ACHN (cell line): ENCODE data around the gene DMRTA2.
"Not testable (repeated sequence)": the region's sequence is repeated elsewhere in the genome, so short reads cannot be mapped to it uniquely, and the experiment has no call there.

Experiments used
- DNase-seq: peaks from one replicate; pipeline ENCODE4 v3.0.0-alpha.2; 2015
- in situ Hi-C: cut with HindIII; loops from 2 replicates; pipeline ENCODE4 v1.10.0; 2017; ENCODE audit warnings: low sequenced_read_pairs, low pct_ligation_motif_present, low pct_unique_long_range_greater_than_20kb

The DMRTA2 gene

DNA sequence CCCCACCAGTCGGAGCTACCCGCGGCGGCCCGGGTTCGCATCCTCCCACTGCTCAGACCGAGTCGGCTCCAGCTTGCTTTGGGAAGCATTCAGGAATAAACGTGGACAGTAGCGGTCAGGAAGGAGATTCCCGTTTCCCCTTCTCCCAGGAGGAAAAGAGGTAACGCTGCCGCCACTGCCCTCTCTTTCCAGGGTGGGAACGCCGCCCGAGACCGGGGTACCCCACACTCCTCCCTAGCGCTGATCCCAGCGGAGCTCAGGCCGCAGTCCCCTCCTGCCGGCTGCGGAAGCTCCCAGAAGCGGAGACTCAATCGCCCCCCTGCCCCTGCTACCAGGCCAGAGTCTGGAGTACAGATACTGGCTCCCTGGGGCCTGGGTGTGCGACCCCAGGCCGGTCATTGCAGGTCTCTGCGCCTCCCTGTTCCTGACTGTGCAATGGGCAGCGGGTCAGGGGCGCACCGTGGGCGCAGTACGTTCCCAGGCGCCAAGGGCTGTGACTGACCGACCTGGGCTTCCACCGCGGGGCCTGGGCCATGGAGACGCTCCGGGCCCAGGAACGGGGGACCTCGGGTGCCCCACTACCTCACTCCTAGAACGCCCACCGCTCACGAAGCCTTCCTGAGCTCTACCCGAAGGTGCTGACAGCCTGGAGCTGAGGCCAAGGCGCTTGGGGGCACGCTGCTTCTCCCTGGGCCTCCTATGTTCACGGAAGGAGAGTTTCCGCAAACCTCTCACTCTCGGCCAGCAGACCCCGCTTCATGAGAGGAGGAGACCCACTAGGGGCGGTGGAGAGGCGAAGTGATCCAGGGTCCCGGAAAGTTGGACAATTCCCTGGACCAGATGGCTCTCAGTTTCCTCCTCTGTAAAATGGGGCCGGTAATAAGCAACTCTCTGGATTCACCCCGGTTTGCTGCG is 7.8 kb downstream of the DMRTA2 start:
- in situ Hi-C loops: no loop called here
- DNase-seq: no peak

GRCh38 chr1:50414853-50415234 is 8.4 kb downstream of the DMRTA2 start:
- DNase-seq: no peak
- in situ Hi-C loops: no loop called here

DNA sequence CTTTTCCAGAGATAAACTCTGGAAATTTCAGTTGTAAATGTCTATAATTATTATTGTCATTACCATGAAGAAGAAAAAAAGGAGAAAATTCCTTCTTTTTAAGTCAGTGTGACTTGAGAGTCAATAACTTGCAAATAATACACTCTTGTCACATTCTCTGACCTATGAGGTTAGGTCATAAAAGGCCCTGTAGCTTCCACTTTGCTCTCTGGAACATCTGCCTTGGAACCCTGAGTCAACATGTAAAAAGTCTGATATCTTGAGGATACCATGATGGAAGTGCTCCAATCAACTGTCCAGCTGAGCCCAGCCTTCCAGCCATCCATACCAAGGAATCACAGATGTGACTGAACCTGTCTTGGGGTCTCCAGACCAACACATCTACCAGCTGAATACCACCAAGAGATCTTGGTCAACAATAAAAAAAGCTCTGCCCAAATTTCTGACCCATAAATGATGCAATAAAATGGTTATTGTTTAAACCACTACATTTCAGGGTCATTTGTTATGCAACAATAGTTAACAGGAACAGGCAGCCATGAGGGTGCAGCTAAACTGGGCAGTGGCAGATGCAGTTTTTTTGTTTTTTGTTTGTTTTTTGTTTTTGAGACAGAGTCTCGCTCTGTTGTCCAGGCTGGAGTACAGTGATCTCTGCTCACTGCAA is 10.3 kb downstream of the DMRTA2 start:
- in situ Hi-C loops: no loop called here
- no peak for DNase-seq

DNA sequence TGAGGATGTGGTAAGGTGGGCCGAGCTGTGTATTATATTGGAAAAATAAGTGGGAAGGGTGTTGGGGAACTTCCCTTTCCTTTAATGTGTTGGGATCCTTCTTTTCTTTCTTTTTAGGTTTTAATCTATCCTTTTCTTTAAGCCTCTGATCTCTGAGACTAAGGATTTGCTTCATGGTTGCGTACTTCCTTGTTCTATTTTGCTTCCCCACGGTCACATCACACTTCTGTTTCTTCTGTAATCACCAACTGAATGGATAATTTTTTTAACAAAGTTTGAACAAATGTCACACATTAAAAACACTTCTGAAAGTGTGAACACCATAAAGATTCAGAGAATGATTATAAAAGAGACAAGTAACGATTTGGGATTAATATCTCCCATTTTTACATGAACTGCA is 17.4 kb downstream of the DMRTA2 start:
- in situ Hi-C loops: no loop called here
- no peak for DNase-seq

- in situ Hi-C loops: no loop called here
- no peak for DNase-seq
These were observed 29.6 kb downstream of the DMRTA2 start for GRCh38 chr1:50393522-50394120.

GRCh38 chr1:50381551-50381950 is 41.7 kb downstream of the DMRTA2 start:
- DNase-seq, in situ Hi-C loops: not testable (repeated sequence)

DNA sequence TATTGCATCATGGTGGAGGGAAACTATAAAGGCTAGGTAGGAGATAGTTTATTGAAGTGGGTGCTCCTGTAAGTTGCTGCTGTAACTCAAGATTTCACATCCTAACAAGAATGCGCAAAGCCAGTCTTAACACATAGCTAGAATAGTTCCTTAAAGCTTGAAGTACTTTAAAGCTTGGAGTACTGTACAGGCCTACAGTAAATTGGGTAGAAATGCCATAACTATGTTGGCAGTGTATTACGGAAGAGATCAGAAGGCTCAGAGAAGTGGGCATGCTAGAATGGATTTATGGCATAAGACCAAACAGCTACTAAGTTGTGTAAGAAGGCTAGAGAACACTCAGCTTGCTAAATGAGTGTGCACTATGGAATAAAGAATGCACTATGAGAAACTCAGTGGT is 44.5 kb downstream of the DMRTA2 start:
- in situ Hi-C loops: no loop called here
- no peak for DNase-seq

GRCh38 chr1:50373532-50373931 is 49.7 kb downstream of the DMRTA2 start:
- in situ Hi-C loops: no loop called here
- no peak for DNase-seq

DNA sequence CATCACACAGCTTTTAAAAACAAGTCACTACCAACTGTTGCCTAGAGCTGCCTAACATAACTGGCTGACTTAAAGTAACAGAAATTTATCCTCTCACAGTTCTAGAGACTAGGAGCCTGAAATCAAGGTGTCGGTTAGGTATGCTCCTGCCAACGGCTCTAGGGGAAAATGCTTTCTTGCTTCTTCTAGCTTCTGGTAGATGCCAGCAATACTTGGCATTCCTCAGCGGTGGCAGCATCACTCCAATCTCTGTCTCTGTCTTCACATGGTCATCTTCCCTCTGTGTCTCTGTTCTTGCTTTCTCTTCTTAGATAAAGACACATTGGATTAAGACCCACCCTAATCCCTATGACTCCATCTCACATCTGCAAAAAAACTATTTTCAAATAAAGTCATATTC is 51.5 kb downstream of the DMRTA2 start:
- in situ Hi-C loops: no loop called here
- DNase-seq: no peak

DNA sequence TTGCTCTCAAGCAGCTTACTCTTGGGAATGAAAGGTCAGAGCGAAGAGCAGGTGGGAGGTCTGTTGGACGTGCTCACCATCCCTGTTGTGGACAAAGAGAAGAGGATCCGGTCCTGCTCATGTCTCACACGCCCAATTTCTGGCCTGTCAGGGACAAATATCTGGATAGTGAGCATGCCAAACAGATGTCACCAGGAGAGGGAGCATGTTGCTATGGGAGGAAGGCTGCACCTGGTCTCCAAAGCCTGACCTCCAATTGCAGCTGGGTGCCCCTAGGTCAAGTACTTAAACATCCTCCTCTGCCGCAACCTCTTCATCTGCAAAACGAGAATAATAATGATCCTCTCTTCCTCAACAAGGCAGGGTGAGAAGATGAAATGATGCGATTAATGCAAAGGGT is 53.4 kb downstream of the DMRTA2 start:
- no peak for DNase-seq
- in situ Hi-C loops: no loop called here

DNA sequence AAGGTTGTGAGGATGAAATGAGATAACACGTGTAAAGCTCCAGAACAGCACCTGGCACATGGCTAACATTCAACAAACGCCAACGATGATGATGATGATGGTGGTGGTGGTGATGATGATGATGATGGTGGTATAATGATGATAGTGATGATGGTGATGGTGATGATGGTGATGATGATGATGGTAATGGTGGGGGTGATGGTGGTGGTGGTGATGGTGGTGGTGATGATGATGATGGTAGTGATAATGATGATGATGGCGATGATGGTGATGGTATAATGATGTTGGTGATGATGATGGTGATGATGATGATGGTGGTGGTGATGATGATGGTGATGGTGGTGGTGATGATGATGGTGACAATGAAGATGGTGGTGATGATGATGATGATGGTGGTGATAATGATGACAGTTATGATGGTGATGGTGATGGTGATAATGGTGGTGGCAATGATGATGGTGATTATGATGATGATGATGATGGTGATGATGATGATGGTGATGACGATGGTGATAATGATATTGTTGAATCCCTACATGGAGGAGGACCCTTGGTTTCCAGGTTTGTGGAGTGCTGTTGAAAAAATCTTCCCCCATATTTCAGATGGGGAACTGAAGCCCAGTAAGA is 54.1 kb downstream of the DMRTA2 start:
- DNase-seq: no peak
- in situ Hi-C loops: no loop called here

- DNase-seq: peak; percentile 13
- in situ Hi-C loops: no loop called here
These were observed 54.9 kb downstream of the DMRTA2 start for GRCh38 chr1:50368179-50369007.
